ENCODE data around the gene PPFIBP1. TPM values are rescaled to one million over a fixed set of nuclear protein-coding genes. Genes with fewer than 3 reads are reported as not detected.
A peak's percentile ranks its signal among the peaks of the same experiment; 100 is the strongest.

Gene PPFIBP1
- total and polyA plus RNA-seq, 2 of the 13 experiments (the other 11 are each of a cell fraction or from before 2014, with no cell fraction given) = 16.2 to 21.8 TPM

- TF ChIP-seq HNF4G (IDR thresholded peaks at IDR 0.05; ENCODE audit: borderline replicate concordance, low read depth, low read length) = no peak
- TF ChIP-seq HNF4G (CRISPR knock-in tag; IDR thresholded peaks at IDR 0.05; ENCODE audit: borderline replicate concordance, low read depth) = no peak
- TF ChIP-seq CERS6 (CRISPR knock-in tag; IDR thresholded peaks at IDR 0.05) = 0 out of 2 replicates have a peak, but pooled peaks have one; percentile 54
- peak; percentile 91; the same call in 1 of the 2 replicates for TF ChIP-seq RELA (CRISPR knock-in tag; IDR thresholded peaks at IDR 0.05)
- no peak for TF ChIP-seq ZMYM2 (CRISPR knock-in tag; IDR thresholded peaks at IDR 0.05)
- TF ChIP-seq ARID3A (IDR thresholded peaks at IDR 0.05; ENCODE audit: low read depth, low read length) = peak; percentile 67; the same call in 1 of the 2 replicates
- TF ChIP-seq TRAFD1 (CRISPR knock-in tag; IDR thresholded peaks at IDR 0.05; ENCODE audit: borderline replicate concordance) = no peak
- no peak for TF ChIP-seq ZNF24 (IDR thresholded peaks at IDR 0.05)
- TF ChIP-seq LBX2 (CRISPR knock-in tag; IDR thresholded peaks at IDR 0.05; ENCODE audit: borderline replicate concordance) = peak; percentile 87
- TF ChIP-seq ISL2 (CRISPR knock-in tag; IDR thresholded peaks at IDR 0.05) = peak; percentile 85
- TF ChIP-seq HES4 (CRISPR knock-in tag; IDR thresholded peaks at IDR 0.05; ENCODE audit: borderline replicate concordance) = peak; percentile 78
- no peak for TF ChIP-seq RORA (CRISPR knock-in tag; IDR thresholded peaks at IDR 0.05)
- TF ChIP-seq CCAR2 (optimal IDR thresholded peaks at IDR 0.05; ENCODE audit: low read depth, low read length) = no peak
- peak; percentile 95 for TF ChIP-seq POGZ (CRISPR knock-in tag; IDR thresholded peaks at IDR 0.05)
- TF ChIP-seq ZFP91 (CRISPR knock-in tag; IDR thresholded peaks at IDR 0.05; ENCODE audit: borderline replicate concordance) = peak; percentile 93; the same call in 1 of the 2 replicates
- no peak for TF ChIP-seq ZNF577 (CRISPR knock-in tag; IDR thresholded peaks at IDR 0.05; ENCODE audit: borderline replicate concordance, low read depth)
- TF ChIP-seq STAT6 (CRISPR knock-in tag; IDR thresholded peaks at IDR 0.05; ENCODE audit: borderline replicate concordance) = no peak; the same call in 1 of the 2 replicates
Measured at GRCh38 chr12:27710592-27711316, 186.7 kb downstream of the PPFIBP1 start, which contains the start of gene MRPS35 (continued).
